GM12892 (cell line): ENCODE data around the gene FRMD5.

ENCODE experiments used
- POLR2A ChIP-seq: IDR thresholded peaks from 2 replicates; pipeline ENCODE4 v1.6.1; 2011; ENCODE audit warnings: low read depth, low read length, control low read depth
- POLR2AphosphoS5 ChIP-seq: IDR thresholded peaks from 2 replicates; pipeline ENCODE4 v1.6.1; 2011; ENCODE audit warnings: low read depth, low read length, control low read depth
- TAF1 ChIP-seq: IDR thresholded peaks from 2 replicates; pipeline ENCODE4 v1.6.1; 2011; ENCODE audit warnings: low read depth, mild to moderate bottlenecking, control low read depth, low read length, borderline replicate concordance

- TF ChIP-seq POLR2A (no peak), POLR2AphosphoS5 (no peak), TAF1 (no peak)
Observed at GRCh38 chr15:43913026-43913780, 281.9 kb downstream of the FRMD5 start.
